Gastroesophageal sphincter (tissue), 3 donors: ENCODE data around the gene FHIT.

Experiments
- CTCF ChIP-seq, 4 experiments: fragments of 200-600 bp in 2 of 4; fragments of 450-650 bp in 2 of 4; sonication (generic) in 1 of 4; IDR thresholded peaks; one replicate each; pipeline ENCODE4 v1.5.1; 2017 to 2019; ENCODE audit warnings: antibody characterized with exemption in 4 of 4, mild to moderate bottlenecking in 2 of 4, moderate library complexity in 2 of 4
- POLR2A ChIP-seq, 2 donors: fragments of 450-650 bp; IDR thresholded peaks; one replicate each; pipeline ENCODE4 v1.6.1; 2017; ENCODE audit warnings: antibody characterized with exemption in 2 of 2, mild to moderate bottlenecking in 2 of 2, moderate library complexity in 1 of 2
- POLR2AphosphoS5 ChIP-seq: sonication (generic); formaldehyde crosslinking; IDR thresholded peaks from one replicate; pipeline ENCODE4 v1.6.1; 2017; ENCODE audit warnings: antibody characterized with exemption

- no peak for TF ChIP-seq POLR2A (IDR thresholded peaks at IDR 0.05)
- TF ChIP-seq POLR2AphosphoS5, result no peak
- TF ChIP-seq CTCF (IDR thresholded peaks at IDR 0.05), result no peak
These were observed 1314.8 kb downstream of the FHIT start for GRCh38 chr3:59936472-59936871.
